GM12872 (cell line): ENCODE results near the gene CFAP299.

Experiments used
- TF ChIP-seq, protein P1 (sequence below): IDR thresholded peaks from 3 replicates; pipeline ENCODE4 v1.5.1; 2011; ENCODE audit warnings: low read depth, mild to moderate bottlenecking, low read length, moderate library complexity; ENCODE audit not compliant: insufficient read depth

The CFAP299 gene

DNA sequence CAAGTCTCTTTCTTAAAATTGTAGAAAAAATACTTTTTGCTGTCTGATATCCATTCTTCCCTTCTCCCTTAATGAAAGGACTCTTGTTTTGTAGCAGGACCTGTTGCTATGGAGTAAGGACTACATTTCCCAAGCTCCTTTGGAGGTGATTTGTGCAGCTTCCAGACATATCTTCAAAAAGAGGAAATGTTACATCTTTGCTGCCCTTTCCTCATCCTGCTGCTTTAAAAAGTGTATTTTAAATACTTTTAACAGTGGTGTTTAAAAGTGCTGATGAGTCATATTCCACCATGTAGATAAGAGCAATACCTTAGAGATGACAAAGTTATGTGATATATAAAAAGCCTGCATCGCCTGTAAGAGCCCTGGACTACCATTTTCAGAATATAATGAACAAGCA, 98.7 kb downstream of the CFAP299 start:
- TF ChIP-seq, protein P1, sequence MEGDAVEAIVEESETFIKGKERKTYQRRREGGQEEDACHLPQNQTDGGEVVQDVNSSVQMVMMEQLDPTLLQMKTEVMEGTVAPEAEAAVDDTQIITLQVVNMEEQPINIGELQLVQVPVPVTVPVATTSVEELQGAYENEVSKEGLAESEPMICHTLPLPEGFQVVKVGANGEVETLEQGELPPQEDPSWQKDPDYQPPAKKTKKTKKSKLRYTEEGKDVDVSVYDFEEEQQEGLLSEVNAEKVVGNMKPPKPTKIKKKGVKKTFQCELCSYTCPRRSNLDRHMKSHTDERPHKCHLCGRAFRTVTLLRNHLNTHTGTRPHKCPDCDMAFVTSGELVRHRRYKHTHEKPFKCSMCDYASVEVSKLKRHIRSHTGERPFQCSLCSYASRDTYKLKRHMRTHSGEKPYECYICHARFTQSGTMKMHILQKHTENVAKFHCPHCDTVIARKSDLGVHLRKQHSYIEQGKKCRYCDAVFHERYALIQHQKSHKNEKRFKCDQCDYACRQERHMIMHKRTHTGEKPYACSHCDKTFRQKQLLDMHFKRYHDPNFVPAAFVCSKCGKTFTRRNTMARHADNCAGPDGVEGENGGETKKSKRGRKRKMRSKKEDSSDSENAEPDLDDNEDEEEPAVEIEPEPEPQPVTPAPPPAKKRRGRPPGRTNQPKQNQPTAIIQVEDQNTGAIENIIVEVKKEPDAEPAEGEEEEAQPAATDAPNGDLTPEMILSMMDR: no peak

DNA sequence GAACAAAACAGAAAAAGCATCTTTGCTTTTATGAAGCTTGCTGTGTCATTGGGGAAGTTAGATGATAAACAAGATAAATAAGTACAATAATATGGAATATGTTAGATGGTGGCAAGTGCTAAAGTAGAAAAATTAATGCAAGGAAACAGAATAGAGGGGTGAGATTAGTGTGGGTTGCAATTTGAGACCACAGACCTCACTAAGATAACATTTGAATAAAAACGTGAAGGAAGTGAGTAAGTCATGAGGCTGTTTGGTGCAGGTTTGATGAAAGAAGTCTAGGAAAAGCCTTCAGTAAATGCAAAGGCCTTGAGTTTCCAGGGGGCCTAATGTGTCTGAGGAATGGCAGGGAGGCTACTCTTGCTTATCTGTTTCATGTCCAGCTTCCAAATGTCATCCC, 102.5 kb downstream of the CFAP299 start:
- TF ChIP-seq, protein P1: no peak

DNA sequence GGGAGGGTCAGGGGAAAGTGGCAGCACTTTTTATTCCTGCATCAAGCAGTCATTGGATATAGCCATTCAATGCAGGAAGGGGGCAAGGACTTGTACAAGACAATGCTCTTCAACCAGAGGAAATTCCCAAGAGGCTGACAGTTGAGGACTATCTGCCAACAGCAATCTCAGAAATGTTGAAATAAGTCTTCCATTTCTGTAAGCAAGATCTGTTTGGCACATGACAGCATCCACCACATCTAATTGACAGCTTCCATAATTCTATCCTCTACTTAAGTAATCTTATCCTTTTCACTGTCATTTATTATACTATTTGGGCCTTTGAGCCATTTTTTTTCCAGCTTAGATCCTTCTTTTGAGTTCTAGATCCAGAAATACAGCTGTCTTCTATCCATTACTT, 110.7 kb downstream of the CFAP299 start:
- TF ChIP-seq, protein P1: no peak

DNA sequence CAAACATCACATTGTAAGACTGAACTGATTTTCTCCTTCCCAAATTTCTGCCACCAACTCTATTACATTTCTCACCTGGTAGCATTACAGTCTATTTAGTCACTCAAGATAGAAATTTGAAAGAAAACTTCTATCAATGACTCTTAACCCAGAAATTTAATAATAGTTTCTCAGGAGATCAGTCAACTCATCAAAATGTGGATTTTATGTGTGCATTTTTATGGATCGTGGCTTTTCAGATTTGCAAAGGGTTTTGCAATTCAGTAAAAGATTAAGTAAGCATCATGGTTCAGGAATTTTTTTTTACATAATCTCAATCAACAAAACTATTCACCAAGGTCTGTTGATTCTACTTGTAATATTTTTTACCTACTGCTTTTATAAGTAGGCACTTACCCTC, 111.1 kb downstream of the CFAP299 start:
- TF ChIP-seq, protein P1: no peak

DNA sequence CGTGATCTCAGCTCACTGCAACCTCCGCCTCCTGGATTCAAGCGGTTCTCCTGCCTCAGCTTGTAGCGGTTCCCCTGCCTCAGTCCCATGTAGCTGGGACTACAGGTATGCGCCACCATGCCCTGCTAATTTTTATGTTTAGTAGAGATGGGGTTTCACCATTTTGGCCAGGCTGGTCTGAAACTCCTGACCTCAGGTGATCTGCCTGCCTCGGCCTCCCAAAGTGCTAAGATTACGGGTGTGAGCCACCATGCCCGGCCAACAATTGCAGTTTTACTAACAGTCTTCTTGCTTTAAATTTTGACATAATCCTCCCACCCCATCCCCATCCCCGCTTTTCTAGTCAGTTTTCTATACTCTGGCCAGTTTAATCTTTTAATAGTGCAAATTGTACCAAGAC, 112.0 kb downstream of the CFAP299 start:
- TF ChIP-seq, protein P1: no peak

DNA sequence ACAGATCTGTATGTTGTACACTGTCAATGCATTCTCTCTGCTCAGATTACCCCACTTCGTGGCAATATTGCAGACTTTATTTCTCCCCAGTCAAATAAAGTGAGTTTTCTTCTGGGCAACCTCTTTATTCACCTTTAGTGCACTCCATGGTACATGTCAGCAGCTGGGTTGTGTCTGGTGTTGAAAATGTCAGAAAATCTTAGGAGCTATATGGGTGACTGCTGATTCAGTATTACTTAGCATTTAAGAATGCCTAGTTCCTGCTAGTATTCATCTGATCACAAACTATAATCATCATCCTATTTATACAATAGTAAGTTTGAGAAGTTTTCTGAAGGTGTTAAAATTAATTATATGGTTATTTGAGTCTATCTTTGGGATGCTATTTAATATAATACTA, 112.5 kb downstream of the CFAP299 start:
- TF ChIP-seq, protein P1: no peak

DNA sequence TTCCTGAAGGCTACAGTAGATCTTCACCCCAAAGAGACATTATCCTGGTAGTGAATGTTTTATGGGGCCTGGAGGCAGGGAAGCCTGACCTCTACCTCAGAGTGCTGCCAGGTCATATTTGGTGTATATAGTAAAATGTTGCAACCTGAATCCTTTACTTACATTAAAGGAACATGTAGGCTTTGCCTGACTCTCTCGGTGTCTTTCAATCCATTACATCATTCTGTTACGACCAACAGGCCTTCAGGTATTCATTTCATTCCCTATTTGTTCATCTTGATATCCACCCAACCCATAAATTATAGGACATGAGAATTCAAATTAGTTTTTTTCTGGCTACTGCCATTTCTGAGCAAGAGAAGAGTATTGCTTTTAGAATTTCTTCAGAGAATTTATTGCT, 116.5 kb downstream of the CFAP299 start:
- TF ChIP-seq, protein P1: no peak

DNA sequence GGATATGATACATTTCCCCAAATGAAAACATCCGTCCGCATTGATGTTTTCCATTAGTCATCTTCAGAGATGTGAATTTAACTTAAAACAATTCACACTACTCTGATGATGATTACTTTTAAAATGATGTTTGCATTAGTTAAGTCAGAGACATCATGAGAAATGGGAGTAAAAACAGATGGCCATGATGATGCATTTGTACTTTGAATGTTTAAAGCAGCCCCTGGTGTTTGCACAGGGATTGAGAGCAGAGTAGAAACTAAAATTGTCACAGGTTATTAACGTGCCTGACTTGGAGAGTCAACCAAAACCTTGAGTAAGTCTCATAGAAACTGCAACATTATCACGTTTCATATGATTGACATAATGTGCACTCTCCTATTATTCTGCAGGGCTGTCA, 117.2 kb downstream of the CFAP299 start:
- TF ChIP-seq, protein P1: no peak
